ENCODE data around the gene PLXNA1.

GRCh38 chr3:127002195-127003174 lies 19.6 kb downstream of the PLXNA1 start:
- no peak for TF ChIP-seq ZNF701 (tag by site-specific recombination; IDR thresholded peaks at IDR 0.05)
- no peak for TF ChIP-seq ZNF239 (tag by site-specific recombination; IDR thresholded peaks at IDR 0.05)
- no peak for TF ChIP-seq CTCF (tag by site-specific recombination; IDR thresholded peaks at IDR 0.05)
- TF ChIP-seq KLF1 (tag by site-specific recombination; IDR thresholded peaks at IDR 0.05): no peak
- TF ChIP-seq KLF17 (tag by site-specific recombination; IDR thresholded peaks at IDR 0.05): no peak
- no peak for TF ChIP-seq ZNF623 (tag by site-specific recombination; IDR thresholded peaks at IDR 0.05)

All from HEK293 (cell line).